ENCODE results near the gene WDFY2.

- no peak for TF ChIP-seq POLR2A (IDR thresholded peaks at IDR 0.05)
- no peak for TF ChIP-seq CTCF (IDR thresholded peaks at IDR 0.05)
- no peak for TF ChIP-seq POLR2AphosphoS5 (IDR thresholded peaks at IDR 0.05)
- no peak for TF ChIP-seq EP300 (IDR thresholded peaks at IDR 0.05)
Observed at GRCh38 chr13:51814071-51814470, 229.8 kb downstream of the WDFY2 start.

All from upper lobe of left lung (tissue), 4 donors.